ENCODE measurements around the gene GPR17. TPM values are rescaled to one million over a fixed set of nuclear protein-coding genes. Genes with fewer than 3 reads are reported as not detected.

The GPR17 gene
- total and polyA plus RNA-seq, 2 experiments from 2014 or later: 0.09 TPM; not detected in 1

DNA sequence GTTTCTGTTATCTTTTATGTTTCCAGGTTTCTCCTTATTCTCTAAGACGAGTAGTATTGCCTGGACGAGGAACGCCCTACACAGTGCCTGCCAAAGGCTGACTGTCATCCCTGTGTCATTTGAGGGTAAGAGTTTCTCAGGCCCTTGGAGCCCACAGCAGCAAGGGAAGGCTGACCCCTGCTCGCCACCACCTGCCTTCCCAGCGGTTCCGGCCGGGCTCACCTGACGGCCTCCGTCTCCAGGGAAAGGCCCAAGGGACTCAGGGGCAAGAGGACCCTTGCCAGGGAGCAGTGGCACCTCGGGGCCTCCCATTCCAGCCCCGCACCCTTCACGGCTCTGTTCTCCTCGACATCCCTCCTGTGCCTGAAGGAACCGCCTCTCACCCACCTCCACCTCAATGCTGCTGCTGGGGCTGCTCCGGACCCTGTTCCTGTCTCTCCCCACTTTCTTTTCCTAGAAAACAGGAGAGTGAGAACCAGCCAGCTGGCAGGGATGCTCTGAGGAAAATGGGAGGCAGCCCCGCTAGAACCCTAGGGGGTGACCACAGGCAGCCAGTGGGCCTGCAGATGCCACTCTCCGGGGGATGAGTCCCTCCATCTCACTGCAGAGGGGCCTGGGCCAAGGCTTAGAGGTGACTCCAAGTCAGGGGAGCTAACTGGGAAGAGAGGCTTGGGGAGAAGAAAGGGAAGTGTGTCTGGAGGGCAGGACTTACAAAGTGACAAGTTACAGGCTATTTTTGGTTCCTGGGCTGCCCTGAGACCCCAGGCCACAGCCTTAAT lies 27.5 kb downstream of the GPR17 start:
- peaks cover 18% of the 10 kb centered on the region for H3K4me1 ChIP-seq (ENCODE audit: low read depth)

DNA sequence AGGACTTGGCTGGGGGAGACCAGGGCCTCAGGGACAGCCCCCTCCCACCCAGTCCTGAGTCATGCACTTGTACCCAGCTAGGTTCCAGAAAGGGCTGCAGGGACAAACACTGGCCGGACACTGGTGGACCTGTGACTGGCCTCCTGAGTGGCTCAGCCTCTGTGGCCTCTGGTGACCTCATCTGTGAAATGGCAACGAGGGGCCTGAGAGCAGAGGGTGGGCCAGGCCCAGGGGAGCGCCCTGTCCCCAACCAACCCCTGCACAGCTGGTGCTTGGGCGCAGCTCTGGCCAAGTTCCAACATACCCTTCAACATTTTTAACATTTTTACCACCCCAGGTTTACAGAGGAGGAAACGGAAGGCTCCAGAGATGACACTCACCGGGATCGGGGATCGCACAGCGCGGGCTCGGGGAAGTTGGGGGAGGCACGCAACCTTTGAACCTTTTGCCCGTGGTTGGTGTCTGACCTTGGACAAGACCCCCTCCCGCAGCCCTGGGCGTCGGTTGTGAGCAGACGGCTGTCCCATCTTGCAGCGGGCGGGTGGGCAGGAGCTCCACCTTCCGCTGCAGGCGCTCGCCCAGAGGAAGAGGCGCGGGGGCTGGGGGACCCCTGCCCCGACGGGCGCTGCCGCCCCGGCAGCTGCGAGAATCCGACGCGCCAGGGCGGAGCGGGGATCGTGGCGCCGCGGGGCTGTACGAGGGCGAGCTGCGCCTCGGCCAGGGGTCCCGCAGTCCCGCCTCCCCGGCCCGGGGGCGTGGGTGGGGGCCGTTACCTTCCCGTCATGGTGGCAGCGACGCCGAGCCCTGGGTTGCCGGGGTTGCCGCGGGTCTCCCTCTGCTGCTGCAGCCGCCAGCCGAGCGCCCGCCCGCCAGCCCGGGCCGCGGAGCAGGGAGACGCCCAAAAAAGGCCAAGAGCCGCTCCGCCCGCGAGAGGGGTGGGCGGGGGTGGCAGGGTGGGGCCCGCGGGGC lies 28.6 kb downstream of the GPR17 start:
- no peaks in the 10 kb centered on the region for H3K36me3 ChIP-seq
- TF ChIP-seq, protein P1, sequence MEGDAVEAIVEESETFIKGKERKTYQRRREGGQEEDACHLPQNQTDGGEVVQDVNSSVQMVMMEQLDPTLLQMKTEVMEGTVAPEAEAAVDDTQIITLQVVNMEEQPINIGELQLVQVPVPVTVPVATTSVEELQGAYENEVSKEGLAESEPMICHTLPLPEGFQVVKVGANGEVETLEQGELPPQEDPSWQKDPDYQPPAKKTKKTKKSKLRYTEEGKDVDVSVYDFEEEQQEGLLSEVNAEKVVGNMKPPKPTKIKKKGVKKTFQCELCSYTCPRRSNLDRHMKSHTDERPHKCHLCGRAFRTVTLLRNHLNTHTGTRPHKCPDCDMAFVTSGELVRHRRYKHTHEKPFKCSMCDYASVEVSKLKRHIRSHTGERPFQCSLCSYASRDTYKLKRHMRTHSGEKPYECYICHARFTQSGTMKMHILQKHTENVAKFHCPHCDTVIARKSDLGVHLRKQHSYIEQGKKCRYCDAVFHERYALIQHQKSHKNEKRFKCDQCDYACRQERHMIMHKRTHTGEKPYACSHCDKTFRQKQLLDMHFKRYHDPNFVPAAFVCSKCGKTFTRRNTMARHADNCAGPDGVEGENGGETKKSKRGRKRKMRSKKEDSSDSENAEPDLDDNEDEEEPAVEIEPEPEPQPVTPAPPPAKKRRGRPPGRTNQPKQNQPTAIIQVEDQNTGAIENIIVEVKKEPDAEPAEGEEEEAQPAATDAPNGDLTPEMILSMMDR (IDR thresholded peaks at IDR 0.05; ENCODE audit: low read depth, low read length): no peak
- H3K9me3 ChIP-seq (ENCODE audit: low read depth): no peaks in the 10 kb centered on the region
- H3K27me3 ChIP-seq: peaks cover 40% of the 10 kb centered on the region
- H3K27ac ChIP-seq: peak overlapping the region; percentile 91
- peak overlapping the region; percentile 76 for H3K4me3 ChIP-seq
- peak in 1 of 2 donors; percentile 64 for DNase-seq (ENCODE audit: low read depth in 1 of 2, low spot score in 1 of 2)
- peaks cover 18% of the 10 kb centered on the region for H3K4me1 ChIP-seq (ENCODE audit: low read depth)

More for the DNA sequence above, 27.5 kb downstream of the GPR17 start:
- no peaks in the 10 kb centered on the region for H3K36me3 ChIP-seq
- H3K27ac ChIP-seq: peak overlapping the region; percentile 91
- peak in 1 of 2 donors; percentile 55 for DNase-seq (ENCODE audit: low read depth in 1 of 2, low spot score in 1 of 2)
- no peaks in the 10 kb centered on the region for H3K9me3 ChIP-seq (ENCODE audit: low read depth)
- TF ChIP-seq, protein P1 (IDR thresholded peaks at IDR 0.05; ENCODE audit: low read depth, low read length): no peak
- H3K27me3 ChIP-seq: peaks cover 31% of the 10 kb centered on the region
- peak overlapping the region; percentile 0 for H3K4me3 ChIP-seq

DNA sequence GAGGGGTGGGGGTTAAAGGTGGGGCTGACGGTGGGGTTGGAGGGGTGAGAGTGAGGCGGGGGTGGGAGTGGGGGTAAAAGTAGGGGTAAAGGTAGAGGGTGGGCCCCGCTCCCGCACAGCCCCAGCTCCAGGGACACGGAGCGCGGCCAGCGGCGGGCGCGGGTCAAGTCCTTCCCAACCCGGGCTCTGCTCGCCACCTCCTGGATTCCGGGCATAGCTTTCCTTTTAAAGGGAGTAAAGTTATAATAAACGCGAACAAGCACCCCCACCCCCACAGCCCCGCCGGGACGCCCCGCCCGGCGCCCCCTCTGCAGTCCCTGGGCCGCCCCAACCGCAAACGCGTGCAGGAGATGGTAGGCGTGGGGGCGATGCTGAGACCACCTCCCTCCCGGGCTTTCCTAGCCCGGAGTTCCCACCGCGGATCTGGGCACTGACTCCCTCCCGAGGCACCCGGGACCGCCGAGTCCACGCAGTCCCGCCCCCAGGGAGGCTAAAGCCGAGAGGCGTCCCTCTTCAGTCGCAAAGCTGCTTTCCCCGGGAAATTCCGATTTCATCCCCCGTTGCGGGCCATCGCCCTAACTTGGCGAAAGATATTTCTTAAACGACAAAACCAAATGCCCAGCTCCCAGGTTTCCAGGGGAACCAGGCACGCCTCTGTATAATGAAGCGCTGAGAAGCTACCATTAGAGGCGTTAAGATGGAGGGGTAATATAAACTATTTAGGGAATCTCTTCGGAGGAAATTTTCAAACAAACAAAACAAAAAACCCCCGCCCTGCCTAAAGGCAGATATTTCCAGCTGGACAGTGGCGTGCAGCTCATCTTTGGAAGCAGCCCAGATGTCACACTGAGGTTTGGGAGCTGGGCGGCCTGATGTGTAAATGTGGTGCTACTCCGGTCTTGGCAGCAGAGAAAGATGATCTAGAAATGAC lies 29.6 kb downstream of the GPR17 start, which contains the start of gene LIMS2:
TSS of gene LIMS2 (minus strand) at position 200 of the 931 bp plus-strand sequence. CDS start 506 bp downstream, outside the sequence.
- H3K36me3 ChIP-seq: no peaks in the 10 kb centered on the region
- peak within 1 kb of the TSS; percentile 91 for H3K27ac ChIP-seq
- TF ChIP-seq, protein P1 (IDR thresholded peaks at IDR 0.05; ENCODE audit: low read depth, low read length): no peak
- H3K4me1 ChIP-seq (ENCODE audit: low read depth): peaks cover 18% of the 10 kb centered on the region
- peak; percentile 41 to 81 for DNase-seq (ENCODE audit: low read depth in 1 of 2, low spot score in 1 of 2)
- peaks cover 40% of the 10 kb centered on the region for H3K27me3 ChIP-seq
- H3K4me3 ChIP-seq: peak within 1 kb of the TSS; percentile 76
- no peaks in the 10 kb centered on the region for H3K9me3 ChIP-seq (ENCODE audit: low read depth)

DNA sequence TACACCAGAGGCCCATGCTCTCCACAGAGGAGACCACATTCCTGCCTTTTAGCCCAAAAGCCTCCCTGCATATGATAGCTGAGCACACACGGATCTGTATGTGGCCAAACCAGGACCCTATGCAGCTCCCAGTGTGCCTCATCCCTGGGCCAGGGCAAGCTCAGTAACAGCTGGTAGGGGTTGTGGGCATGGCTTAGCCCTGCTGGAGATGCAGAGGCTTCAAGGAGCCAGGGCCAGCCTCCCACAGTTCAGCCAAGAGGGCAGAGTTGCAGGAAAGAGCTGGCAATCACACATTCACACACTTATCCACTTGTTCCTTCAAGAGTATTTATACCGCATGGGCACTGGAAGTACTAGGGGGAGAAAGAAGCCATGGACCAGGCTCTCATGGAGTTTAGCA lies 31.0 kb downstream of the GPR17 start:
- TF ChIP-seq, protein P1 (IDR thresholded peaks at IDR 0.05; ENCODE audit: low read depth, low read length): no peak
- H3K4me1 ChIP-seq (ENCODE audit: low read depth): peaks cover 18% of the 10 kb centered on the region
- no peaks in the 10 kb centered on the region for H3K9me3 ChIP-seq (ENCODE audit: low read depth)
- no peak for DNase-seq (ENCODE audit: low read depth in 1 of 2, low spot score in 1 of 2)
- peaks cover 40% of the 10 kb centered on the region for H3K27me3 ChIP-seq
- no peak overlapping the region for H3K4me3 ChIP-seq
- H3K36me3 ChIP-seq: no peaks in the 10 kb centered on the region
- no peak overlapping the region for H3K27ac ChIP-seq

All from cardiac muscle cell (in vitro differentiated cells and primary cell).